A673 (cell line): Measurements from ENCODE around the gene ISLR.
"Not testable (repeated sequence)": the region's sequence is repeated elsewhere in the genome, so short reads cannot be mapped to it uniquely, and the experiment has no call there.

Experiments used
- CTCF ChIP-seq: fragments of 300-800, 200-600 bp; sonication (generic); conservative IDR thresholded peaks from 2 replicates; pipeline ENCODE4 v1.5.1; 2017; ENCODE audit warnings: low read depth, mild to moderate bottlenecking, antibody characterized with exemption, low read length, moderate library complexity, mixed read lengths
- EZH2 ChIP-seq: fragments of 200-600 bp; sonication (generic); IDR thresholded peaks from 2 replicates; pipeline ENCODE4 v1.6.1; 2017; ENCODE audit warnings: borderline replicate concordance, low read depth, mild to moderate bottlenecking, mixed read lengths, antibody characterized with exemption, low read length; ENCODE audit not compliant: poor library complexity, severe bottlenecking

GRCh38 chr15:74160390-74160789, 13.1 kb upstream of the ISLR start:
- TF ChIP-seq CTCF, EZH2: not testable (repeated sequence)
